ENCODE data around the gene ATAD3B.

DNA sequence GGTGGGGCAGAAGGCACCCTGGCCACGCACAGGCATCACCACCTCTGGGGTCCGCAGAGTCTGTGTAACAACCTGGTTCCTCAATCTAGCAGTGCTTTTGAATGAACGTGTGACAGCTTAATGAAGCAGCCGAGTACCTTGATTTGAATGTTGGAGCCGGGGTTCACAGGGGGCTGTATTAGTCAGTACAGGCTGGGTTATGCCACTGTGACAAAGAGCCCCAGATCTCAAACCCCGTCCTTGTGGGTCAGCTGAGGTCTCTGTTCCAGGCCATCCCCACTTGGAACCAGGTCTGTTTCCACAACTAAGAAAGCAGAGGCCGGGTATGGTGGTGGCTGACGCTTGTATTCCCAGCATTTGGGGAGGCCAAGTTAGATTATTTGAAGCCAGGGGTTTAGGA lies 58.4 kb downstream of the ATAD3B start:
- TF ChIP-seq ZNF274 (IDR thresholded peaks at IDR 0.05; ENCODE audit: low read depth, low read length): no peak
- no peak for TF ChIP-seq YY1 (IDR thresholded peaks at IDR 0.05; ENCODE audit: insufficient read depth, insufficient read length)

All from NT2/D1 (cell line).